WTC11 (cell line): ENCODE data around the gene BBS2.

Source experiments
- ATF1 ChIP-seq: sonication (generic); formaldehyde crosslinking; IDR thresholded peaks from 2 replicates; pipeline ENCODE4 v1.8.1; 2023; ENCODE audit warnings: mild to moderate bottlenecking, moderate library complexity, missing genetic modification reagents
- ATF2 ChIP-seq: sonication (generic); formaldehyde crosslinking; IDR thresholded peaks from 2 replicates; pipeline ENCODE4 v1.8.1; 2022; ENCODE audit warnings: low read depth, missing genetic modification reagents, borderline replicate concordance
- ATF3 ChIP-seq: sonication (generic); formaldehyde crosslinking; conservative IDR thresholded peaks from 2 replicates; pipeline ENCODE4 v1.8.1; 2022; ENCODE audit warnings: mild to moderate bottlenecking, missing genetic modification reagents
- CTCF ChIP-seq: fragments of 200-600 bp; IDR thresholded peaks from 2 replicates; pipeline ENCODE4 v1.8.0; 2022; ENCODE audit warnings: antibody characterized with exemption
- FOXJ3 ChIP-seq: sonication (generic); formaldehyde crosslinking; IDR thresholded peaks from 2 replicates; pipeline ENCODE4 v1.9.0; 2021; ENCODE audit warnings: missing genetic modification reagents, mild to moderate bottlenecking, borderline replicate concordance
- HMGXB4 ChIP-seq: sonication (generic); formaldehyde crosslinking; IDR thresholded peaks from 2 replicates; pipeline ENCODE4 v1.8.1; 2023; ENCODE audit warnings: mild to moderate bottlenecking, moderate library complexity, missing genetic modification reagents
- JUN ChIP-seq: sonication (generic); formaldehyde crosslinking; IDR thresholded peaks from 2 replicates; pipeline ENCODE4 v1.8.0; 2023; ENCODE audit warnings: mild to moderate bottlenecking, missing genetic modification reagents
- KAT7 ChIP-seq: sonication (generic); formaldehyde crosslinking; IDR thresholded peaks from 2 replicates; pipeline ENCODE4 v1.8.1; 2023; ENCODE audit warnings: missing genetic modification reagents, mild to moderate bottlenecking, borderline replicate concordance
- MLX ChIP-seq: sonication (generic); formaldehyde crosslinking; IDR thresholded peaks from 2 replicates; pipeline ENCODE4 v1.8.1; 2023; ENCODE audit warnings: mild to moderate bottlenecking, missing genetic modification reagents, moderate library complexity
- TCF7 ChIP-seq: sonication (generic); formaldehyde crosslinking; IDR thresholded peaks from 2 replicates; pipeline ENCODE4 v1.8.0; 2022; ENCODE audit warnings: mild to moderate bottlenecking, low read depth, missing genetic modification reagents, moderate library complexity
- TEAD4 ChIP-seq: sonication (generic); formaldehyde crosslinking; IDR thresholded peaks from 2 replicates; pipeline ENCODE4 v1.8.0; 2022; ENCODE audit warnings: mild to moderate bottlenecking, missing genetic modification reagents
- USF1 ChIP-seq: sonication (generic); formaldehyde crosslinking; IDR thresholded peaks from 2 replicates; pipeline ENCODE4 v1.8.0; 2022; ENCODE audit warnings: mild to moderate bottlenecking, missing genetic modification reagents
- ZNF423 ChIP-seq: fragments of 250-450 bp; sonication (Bioruptor Pico); IDR thresholded peaks from 2 replicates; pipeline ENCODE4 v2.1.2; 2022; ENCODE audit warnings: mild to moderate bottlenecking, moderate library complexity
- ZSCAN18 ChIP-seq: fragments of 250-450 bp; sonication (Bioruptor Pico); IDR thresholded peaks from 2 replicates; pipeline ENCODE4 v2.1.2; 2022; ENCODE audit warnings: mild to moderate bottlenecking, moderate library complexity

GRCh38 chr16:56547949-56548567 is 28.2 kb upstream of the BBS2 start:
- TF ChIP-seq JUN (no peak), MLX (CRISPR knock-in tag) (no peak), ZSCAN18 (CRISPR knock-in tag) (no peak), CTCF (no peak), TEAD4 (CRISPR knock-in tag) (no peak), ATF1 (CRISPR knock-in tag) (no peak), ATF2 (CRISPR knock-in tag) (no peak), USF1 (CRISPR knock-in tag) (no peak), FOXJ3 (no peak), HMGXB4 (no peak), ZNF423 (CRISPR knock-in tag) (no peak), KAT7 (CRISPR knock-in tag) (no peak), TCF7 (no peak), ATF3 (CRISPR knock-in tag) (no peak)
